Daoy (cell line): Measurements from ENCODE around the gene EXD2. TPM values are rescaled to one million over a fixed set of nuclear protein-coding genes. Genes with fewer than 3 reads are reported as not detected.
"Not testable (repeated sequence)": the region's sequence is repeated elsewhere in the genome, so short reads cannot be mapped to it uniquely, and the experiment has no call there.

ENCODE experiments used
- DNase-seq: peaks from one replicate; pipeline ENCODE4 v3.0.0-alpha.2; 2015; ENCODE audit warnings: low read depth
- total RNA-seq: library from RNA; depleted of rRNA; stranded (reverse); fragments of >200 nt; shearing (Covaris generic); gene quantifications from 2 replicates; pipeline ENCODE4 v1.2.3, GENCODE V29; 2014; rRNA removed

The EXD2 gene, protein sequence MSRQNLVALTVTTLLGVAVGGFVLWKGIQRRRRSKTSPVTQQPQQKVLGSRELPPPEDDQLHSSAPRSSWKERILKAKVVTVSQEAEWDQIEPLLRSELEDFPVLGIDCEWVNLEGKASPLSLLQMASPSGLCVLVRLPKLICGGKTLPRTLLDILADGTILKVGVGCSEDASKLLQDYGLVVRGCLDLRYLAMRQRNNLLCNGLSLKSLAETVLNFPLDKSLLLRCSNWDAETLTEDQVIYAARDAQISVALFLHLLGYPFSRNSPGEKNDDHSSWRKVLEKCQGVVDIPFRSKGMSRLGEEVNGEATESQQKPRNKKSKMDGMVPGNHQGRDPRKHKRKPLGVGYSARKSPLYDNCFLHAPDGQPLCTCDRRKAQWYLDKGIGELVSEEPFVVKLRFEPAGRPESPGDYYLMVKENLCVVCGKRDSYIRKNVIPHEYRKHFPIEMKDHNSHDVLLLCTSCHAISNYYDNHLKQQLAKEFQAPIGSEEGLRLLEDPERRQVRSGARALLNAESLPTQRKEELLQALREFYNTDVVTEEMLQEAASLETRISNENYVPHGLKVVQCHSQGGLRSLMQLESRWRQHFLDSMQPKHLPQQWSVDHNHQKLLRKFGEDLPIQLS
- 19.3 and 26.8 TPM in 2 replicates for total RNA-seq

DNA sequence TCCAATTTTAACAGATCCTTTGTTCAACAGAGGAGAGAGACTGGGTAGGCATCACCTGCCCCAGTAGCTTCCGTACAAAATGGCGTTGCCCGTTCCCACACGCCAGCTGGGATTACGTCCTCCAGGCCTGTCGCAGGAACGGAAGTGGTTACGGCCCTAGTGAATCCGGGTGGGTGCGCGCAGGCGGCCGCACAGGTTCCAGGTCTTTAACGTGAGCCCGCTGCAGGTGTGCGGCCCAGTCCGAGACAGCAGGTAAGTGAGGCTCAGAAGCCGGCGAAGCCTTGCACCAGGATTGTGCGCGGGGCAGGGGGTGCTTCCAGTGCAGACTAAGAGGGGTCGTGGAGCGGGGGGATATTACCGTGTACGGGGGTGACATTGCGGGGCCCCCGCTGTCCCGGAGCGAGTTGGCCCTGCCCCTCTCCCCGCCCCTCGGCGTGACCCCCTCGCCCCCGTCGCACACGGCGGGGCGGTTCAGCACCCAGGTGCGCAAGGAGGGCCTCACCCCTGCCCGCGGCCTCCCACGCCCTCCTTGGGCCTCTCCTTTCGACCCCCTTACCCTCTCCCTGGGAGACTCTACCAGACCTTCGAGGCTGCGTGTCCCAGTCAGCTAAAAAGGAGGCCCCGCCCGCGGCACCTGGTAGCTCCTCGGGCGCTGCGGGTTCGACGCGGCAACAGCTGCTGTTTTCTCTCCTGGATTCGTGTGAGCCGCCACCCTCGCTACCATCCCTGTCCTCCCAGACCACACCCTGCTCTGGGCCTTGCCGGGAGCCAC lies at the start of gene EXD2:
EXD2 (plus strand) TSS at position 159 of the 772 bp plus-strand sequence. CDS start 17,973 bp downstream, outside the sequence.
- peak; percentile 95 for DNase-seq

DNA sequence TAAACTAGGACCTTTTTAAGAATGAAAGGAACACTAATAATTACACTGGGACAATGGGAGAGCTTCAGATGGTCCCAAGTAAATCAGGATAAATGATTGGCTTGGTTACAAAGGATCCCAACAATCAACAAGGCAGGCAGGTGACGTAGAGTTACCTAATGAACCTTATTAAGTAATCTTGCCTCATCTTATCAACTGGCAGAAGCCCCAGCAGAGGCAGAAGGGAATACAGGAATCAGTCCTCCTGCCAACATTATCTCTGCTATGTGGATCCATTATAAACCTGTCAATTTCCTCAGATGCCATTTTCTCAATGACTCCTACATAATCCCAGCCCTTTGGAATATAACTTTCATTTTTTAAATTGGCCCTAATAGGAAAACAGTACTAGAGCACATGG lies 49.7 kb upstream of the EXD2 start:
- DNase-seq: no peak

DNA sequence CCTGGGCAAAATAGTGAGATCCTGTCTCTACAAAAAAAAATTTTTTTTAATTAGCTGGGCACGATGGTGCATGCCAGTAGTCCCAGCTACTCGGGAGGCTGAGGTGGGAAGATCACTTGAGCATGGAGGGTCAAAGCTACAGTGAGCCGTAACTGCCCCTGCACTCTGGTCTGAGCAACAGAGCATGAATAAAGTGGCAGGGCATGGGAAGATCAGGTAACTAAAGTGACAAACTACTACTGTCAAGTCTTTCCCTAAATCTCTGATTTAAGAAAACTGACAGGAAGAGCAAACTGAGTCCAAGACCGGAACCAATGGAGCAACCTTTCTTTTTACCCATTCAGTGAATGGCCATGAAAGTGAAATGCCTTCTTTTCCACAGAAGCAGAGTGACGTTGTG lies 49.2 kb upstream of the EXD2 start:
- DNase-seq: no peak

DNA sequence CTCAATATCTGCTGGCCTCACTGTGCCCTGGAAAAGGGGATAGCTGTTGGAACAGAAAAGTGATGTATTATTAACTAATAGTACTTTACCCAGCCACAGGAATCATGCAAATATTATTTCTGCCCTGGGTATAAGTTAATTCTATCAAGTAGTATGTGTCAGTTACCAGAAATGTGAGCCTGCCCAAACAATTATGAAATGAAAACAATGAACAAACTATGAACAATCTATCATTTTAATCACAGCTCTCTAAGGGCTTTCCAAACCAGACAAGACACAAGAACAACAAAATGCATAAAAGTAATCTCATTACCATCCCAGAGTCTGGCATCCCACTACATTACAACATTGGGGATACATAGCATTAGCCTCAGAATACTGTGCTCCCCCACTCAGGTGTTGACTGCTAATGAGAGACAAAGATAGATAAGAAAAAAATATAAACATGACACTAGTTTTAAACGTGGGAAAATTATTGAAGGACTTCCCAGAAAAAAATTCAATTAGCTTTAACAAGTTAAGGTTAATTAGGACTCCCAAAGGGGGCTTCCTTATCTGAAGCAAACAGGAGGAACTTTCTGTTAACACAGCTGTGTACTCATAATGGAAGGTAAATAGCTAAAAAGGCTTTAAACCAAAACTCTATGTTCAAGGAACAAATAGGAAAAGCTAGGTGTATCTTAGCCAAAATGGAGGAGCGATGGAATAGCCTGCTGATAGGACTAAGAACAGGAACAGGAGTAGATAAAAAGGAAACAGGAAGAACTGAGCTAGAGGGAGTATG lies 41.6 kb upstream of the EXD2 start:
- DNase-seq: no peak

DNA sequence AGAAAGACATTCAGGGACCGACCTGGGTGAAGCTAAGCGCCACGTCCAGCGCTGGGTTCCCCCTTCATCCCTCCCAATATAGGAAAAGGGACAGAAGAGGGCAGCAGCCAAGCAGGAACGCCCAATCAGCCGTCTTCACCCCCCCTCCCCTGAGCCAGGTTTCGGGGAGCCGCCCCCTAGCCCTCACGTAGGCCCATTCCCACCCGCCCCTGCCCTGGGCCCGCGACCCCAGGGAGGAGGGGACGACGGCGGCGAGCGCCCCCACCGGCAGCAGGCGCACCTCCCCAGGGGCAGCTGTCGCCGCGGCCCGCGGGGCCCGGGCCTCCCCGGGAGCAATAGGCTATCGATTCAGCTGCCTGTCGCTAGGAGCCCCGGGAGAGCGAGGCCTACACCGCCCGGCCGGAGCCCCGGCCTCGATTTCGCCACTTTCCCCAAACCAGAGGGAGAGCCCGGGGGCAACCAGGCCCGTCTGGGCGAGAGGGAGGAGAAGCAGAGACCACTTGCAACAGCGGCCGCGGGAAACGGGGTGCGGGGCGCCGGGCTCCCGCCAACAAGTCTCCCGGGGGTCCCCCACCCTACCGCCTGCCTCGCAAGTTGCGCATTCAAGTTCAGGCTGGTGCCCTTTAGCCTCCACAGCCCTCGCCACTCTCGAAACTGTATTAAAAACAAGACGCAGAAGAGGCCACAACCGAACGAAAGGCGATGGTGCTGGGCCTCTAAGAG lies 39.7 kb upstream of the EXD2 start:
- peak; percentile 81 for DNase-seq

DNA sequence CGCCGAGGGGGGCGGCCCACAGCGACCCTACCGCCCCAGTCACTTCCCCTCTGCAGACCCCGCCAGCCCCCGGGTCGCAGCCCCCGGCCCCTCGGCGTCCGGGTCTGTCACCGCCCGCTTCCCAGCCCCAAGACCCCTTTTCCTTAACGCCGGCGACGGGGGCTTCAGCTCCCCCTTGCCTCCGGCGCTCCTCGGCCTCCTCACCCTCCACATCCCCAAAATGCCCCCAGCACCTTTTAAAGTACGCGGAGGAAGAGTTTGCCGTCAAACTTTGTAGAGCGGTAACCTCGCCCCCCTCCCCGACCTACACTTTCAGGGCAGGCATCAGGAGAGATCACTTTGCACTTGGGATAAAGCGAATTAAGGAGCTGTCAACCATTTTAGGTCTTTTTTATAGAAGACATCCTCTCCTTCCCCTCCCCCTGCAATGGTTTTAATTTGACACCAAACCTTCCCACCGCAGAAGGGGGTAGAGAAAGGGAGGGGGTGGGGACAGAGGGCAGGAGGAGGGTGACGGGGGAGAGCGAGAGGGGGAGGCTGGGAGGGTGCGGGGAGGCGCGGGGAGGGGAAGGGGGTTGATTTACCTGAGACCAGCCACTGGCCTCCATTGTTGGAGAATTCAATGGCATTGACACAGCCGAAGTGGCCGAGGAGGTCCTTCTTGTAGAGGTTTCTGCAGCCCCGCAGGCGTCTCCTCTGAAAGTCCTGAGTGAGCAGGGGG lies 39.0 kb upstream of the EXD2 start:
- peak; percentile 54 for DNase-seq

DNA sequence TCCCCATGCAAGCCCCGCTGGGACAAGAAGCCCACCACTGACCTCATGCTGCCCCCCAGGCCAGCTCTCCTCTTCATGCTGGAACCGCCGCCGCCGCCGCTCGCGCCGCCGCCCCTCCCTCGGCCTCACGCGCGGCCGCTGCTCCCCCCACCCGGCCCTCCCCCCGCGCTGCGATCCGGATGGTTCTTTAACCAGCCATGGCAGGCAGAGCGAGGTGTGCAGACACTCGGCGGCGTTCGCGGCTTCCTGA lies 38.5 kb upstream of the EXD2 start, which contains the start of gene DCAF5:
DCAF5 (minus strand) TSS at position 218 of the 250 bp plus-strand sequence; CDS start at position 77, 141 bp downstream.
- no peak for DNase-seq

DNA sequence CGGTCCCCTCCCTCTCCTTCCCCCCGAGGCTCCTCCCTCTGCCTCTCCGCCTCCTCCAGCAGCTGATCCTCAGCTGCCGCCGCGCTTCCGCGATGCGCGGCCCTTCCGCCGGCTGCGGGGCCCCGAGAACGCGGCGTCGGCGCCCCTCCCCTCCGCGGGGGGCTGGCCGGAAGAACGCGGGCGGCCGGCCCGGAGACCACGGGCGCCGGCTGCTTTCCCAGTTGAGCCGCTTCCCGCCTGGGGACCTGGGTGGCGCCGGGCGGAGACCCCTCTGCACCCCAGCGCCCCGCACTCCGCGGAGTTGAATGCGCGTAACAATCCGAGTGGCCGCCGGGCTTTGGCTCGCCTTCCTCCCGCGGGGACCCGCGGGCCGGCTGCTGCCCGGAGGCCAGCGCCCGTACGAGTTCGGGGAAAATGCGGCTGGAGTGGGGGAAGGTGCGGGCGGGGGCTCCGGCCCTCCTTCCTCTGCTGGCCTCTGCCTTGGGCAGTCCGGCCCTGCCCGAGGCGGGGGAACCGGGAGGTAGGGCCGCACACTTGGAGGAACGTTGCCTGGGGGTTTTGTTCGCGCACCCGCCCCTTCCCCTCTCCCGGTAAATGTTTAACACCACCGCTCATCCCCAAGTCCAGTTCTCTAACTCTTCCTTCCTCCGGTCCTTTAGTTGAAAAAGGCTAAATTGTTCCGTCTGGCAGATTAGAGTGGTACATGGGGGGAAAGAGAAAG lies 38.0 kb upstream of the EXD2 start:
- DNase-seq: peak; percentile 98

DNA sequence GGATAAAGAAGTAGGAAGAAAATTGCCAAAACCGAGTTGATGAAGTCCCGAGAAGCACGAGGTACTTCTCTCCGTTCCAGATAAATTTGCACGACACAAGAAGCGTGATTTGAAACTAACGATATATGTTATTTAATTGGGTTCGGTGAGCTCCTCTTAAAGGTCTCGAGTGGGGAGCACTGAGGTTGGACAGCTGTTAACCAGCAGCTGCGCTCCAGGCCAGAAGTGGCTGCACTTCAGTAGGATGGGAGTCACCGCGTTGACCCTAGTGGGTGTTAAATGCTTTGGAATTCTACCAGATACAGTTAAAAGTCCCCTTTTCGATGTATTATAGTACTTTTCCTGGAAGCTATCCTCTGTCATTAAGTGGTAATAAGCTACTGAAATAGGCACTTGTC lies 37.4 kb upstream of the EXD2 start:
- peak; percentile 24 for DNase-seq

DNA sequence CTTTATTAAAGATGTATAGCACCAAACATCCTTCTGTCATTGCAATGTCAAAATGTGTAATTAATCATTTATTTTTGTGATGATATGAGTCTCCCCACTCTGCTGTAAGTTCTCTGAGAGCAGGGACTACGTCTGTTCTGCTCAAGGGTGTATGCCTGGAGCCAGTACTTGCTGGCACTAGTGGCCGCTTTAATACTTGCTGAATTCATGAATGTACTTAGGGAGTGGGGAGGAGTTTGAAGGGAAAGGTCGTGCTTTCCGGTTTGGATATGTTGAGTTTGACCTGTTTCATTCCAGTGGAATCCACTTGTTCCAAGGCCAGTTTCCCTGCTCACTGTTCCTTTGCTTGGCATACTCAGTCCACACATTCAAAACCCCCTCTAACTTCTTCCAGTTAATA lies 36.5 kb upstream of the EXD2 start:
- DNase-seq: peak; percentile 25

DNA sequence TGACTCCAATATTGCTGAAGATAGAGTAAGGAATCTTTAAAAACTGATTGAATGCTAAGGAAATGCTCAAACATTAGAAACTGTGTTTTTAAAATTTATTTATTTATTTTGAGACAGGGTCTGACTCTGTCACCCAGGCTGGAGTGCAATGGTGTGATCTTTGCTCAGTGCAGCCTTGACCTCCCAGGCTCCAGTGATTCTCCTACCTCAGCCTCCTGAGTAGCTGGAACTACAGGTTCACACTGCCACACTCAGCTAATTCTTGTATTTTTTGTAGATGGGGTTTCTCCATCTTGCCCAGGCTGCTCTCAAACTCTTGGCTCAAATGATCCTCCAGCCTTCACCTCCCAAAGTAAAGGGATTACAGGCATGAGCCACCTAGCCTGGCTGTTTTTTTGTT lies 35.1 kb upstream of the EXD2 start:
- no peak for DNase-seq

DNA sequence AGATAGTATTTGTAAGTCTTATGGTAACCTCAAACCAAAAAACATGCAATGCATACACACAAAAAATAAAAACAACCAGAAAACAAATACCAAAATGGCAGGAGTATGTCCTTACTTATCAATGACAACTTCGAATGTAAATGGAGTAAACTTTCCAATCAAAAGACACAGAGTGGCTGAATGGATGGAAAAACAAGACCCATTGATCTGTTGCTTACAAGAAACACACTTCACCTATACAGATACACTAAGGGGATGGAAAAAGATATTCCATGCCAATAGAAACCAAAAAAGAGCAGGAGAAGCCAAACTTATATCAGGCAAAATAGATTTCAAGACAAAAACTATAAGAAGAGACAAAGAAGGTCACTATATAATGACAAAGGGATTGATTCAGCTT lies 29.7 kb upstream of the EXD2 start:
- no peak for DNase-seq

DNA sequence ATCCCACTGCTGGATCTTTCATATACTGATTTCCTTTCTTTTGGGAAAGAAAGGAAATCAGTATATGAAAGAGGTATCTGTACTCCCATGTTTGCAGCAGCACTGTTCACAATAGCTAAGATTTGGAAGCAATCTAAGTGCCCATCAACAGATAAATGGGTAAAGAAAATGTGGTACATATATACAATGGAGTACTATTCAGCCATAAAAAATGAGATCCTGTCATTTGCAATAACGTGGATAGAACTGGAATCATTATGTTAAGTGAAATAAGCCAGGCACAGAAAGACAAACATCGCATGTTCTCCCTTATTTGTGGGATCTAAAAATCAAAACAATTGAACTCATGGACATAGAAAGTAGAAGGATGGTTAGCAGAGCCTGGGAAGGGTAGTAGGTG lies 25.5 kb upstream of the EXD2 start:
- not testable (repeated sequence) for DNase-seq

DNA sequence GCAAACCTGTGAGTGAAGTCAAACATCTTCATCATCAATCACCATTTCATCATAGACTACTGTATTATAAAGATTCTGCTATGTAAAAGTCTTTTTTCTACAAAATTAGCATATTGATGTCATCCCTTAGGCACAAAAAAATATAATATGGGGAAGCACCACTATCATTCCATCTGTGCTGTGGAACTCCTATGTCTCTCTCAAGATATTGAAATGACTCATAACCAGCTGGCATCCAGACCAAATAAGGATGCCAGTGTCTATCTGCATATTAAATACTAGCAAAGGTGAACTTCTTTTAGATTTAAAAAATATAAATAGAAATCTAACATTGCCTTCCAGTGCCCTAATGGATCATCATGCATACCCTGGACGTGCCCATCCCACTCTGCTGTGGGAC lies 20.5 kb upstream of the EXD2 start:
- DNase-seq: no peak

DNA sequence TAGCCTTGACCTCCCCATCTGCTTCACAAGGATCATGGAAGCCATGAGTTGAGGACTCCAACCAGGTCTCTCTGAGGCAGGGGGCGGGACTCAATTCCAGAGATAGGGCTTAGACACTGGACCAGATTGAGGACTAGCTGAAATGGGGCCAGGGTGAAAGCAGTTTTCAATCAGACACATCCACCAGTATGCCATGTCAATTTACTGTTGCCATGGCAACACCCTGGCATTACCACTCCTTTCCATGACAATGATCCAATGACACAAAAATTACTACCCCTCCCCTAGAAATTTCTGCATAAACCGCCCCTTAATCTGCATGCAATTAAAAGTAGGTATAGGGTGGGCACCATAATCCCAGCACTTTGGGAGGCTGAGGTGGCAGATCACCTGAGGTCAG lies 19.7 kb upstream of the EXD2 start:
- no peak for DNase-seq

DNA sequence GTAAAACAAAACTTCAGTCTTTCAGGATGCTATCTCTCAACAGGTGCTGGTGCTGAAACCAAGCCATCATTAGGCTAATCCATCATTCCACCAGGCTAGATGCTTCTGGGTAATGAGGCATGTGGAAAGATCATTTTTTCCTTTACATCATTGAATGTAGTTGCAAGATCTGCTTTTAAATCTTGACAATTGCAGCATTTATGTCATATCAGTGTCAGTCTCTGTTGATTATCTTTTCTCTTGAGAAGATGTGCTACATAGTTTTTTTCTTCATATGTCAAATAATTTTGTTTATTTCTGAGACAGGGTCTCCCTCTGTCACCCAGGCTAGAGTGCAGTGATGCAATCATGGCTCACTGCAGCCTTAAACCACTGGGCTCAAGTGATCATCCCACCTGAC lies 16.2 kb upstream of the EXD2 start:
- no peak for DNase-seq

DNA sequence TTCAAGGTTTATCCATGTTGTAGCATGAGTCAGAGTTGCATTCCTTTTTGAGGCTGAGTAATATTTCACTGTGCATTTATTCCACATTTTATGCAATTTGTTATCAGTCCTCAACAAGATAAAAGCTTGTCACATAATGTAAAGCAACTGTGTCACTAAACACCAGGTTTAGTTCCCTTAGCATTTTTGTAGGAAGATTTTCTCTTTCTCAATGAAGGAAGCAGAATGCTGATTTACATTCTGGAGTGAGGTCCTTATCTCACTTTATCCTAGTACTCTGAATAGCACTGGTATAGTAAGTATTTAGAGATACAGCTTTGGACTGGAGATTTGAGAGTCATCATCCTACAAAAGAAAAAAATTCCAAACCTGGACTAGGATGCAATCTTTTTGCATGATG lies 9.8 kb upstream of the EXD2 start:
- no peak for DNase-seq

DNA sequence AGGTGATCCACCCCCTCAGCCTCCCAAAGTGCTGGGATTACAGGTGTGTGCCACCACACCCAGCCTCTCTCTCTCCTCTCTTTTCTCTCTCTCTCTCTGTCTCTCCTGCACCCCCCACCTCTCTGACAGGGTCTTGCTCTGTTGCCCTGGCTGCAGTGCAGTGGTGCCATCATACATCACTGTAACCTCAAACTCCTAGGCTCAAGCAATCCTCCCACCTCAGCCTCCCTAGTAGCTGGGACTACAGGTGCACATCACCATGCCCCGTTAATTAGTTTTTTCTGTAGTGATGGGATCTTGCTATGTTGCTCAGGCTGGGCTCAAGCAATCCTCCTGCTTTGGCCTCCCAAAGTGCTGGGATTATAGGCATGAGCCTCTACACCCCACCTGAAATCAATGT lies 8.7 kb upstream of the EXD2 start:
- not testable (repeated sequence) for DNase-seq

DNA sequence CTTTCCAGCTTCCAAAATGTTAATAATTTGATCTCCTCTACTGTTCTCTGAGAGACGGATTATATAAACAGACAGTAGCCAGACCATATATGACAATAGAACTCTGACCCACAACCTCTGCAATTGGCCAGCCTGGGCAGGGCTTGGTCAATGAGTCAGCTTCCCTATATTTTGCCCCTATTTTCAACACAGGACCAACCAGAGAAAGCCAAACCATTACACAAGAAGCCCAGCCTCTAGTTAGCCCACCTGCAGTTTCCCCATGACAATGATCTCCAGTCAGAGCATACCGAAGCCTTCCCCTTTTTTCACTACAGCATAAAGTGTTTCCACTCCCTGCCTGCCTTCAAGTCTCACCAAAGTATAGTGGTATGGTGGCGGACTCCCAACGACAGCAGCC lies 7.6 kb upstream of the EXD2 start:
- peak; percentile 19 for DNase-seq

DNA sequence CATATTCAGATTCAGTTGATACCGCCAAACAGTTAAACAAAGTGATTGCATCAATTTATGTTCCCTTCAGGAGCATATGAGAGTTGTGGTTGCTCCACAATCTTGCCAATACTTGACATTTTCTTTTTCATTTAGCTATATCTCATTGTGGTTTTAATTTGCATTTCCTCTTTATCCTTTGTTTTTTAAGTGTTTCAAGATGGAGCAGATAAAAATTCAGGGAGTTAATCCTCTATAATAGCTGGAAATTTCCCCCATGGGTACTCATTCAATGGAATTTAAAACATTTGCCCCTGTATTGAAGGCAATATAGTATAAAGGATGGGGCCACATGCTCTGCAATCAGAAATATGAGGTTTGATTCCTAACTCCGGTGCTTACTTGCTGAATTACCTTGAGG lies 1.1 kb upstream of the EXD2 start:
- DNase-seq: no peak
